H1 (cell line): Measurements from ENCODE around the gene CCNL2. TPM values are rescaled to one million over a fixed set of nuclear protein-coding genes. Genes with fewer than 3 reads are reported as not detected.

Experiments used
- CTCF ChIA-PET: fragments of 300-600 bp; sonication (Branson Sonifier 250); formaldehyde crosslinking; loops from one replicate; lab custom pipeline; 2021; ENCODE audit not compliant: partially characterized antibody; lab: Charles Lee
- POLR2A ChIA-PET: fragments of 300-600 bp; sonication (Branson Sonifier 250); formaldehyde crosslinking; loops from one replicate; lab custom pipeline; 2021; ENCODE audit warnings: inconsistent platforms; ENCODE audit not compliant: partially characterized antibody; lab: Charles Lee
- DNase-seq, 2 experiments: peaks; one replicate each; pipeline versions ENCODE4 v3.0.0 to v3.0.0-alpha.2; 2010 to 2022; ENCODE audit warnings: low spot score in 2 of 2, low read depth in 1 of 2, mixed read lengths in 1 of 2
- FAIRE-seq: peaks from 2 replicates; lab custom pipeline; 2011; peaks lifted over from hg19 to GRCh38; lab: Jason Lieb, UNC
- H2AFZ ChIP-seq: 2 replicates; pipeline ENCODE4 v1.8.1; 2012; ENCODE audit warnings: low read length, inconsistent platforms
- H2AK5ac ChIP-seq: 2 replicates; pipeline ENCODE4 v1.6.1; 2013; ENCODE audit warnings: low read depth, low read length
- H2BK120ac ChIP-seq: replicated peaks from 2 replicates; pipeline ENCODE3; 2013; ENCODE audit warnings: low read depth, low read length, inconsistent platforms
- H2BK12ac ChIP-seq: 2 replicates; pipeline ENCODE4 v1.6.1; 2013; ENCODE audit warnings: low read depth, low read length
- H2BK15ac ChIP-seq: 2 replicates; pipeline ENCODE4 v1.6.1; 2013; ENCODE audit warnings: low read length
- H2BK20ac ChIP-seq: 2 replicates; pipeline ENCODE4 v1.6.1; 2013; ENCODE audit warnings: low read length
- H2BK5ac ChIP-seq: 2 replicates; pipeline ENCODE4 v1.6.1; 2013; ENCODE audit warnings: low read depth, low read length
- H3K14ac ChIP-seq: 2 replicates; pipeline ENCODE4 v1.6.1; 2013; ENCODE audit warnings: inconsistent platforms; ENCODE audit not compliant: insufficient read length
- H3K18ac ChIP-seq: 2 replicates; pipeline ENCODE4 v1.6.1; 2013; ENCODE audit warnings: low read length; ENCODE audit errors: extremely low read depth
- H3K23ac ChIP-seq: 2 replicates; pipeline ENCODE4 v1.6.1; 2013; ENCODE audit warnings: inconsistent platforms; ENCODE audit not compliant: insufficient read length
- H3K23me2 ChIP-seq: 2 replicates; pipeline ENCODE4 v1.6.1; 2013; ENCODE audit warnings: low read depth, low read length
- H3K27ac ChIP-seq: 2 replicates; pipeline ENCODE4 v1.6.1; 2011; ENCODE audit warnings: low read depth, low read length, inconsistent platforms
- H3K27me3 ChIP-seq, 4 experiments: replicated peaks in 1 of 4; 1 replicate in 1 of 4; 2 replicates in 3 of 4; pipeline versions ENCODE4 v1.6.1 to v1.8.1; 2011 to 2013; ENCODE audit warnings: low read length in 3 of 4, mild to moderate bottlenecking in 3 of 4, inconsistent platforms in 2 of 4, mixed read lengths in 2 of 4, moderate library complexity in 1 of 4; ENCODE audit not compliant: control insufficient read depth in 3 of 4, insufficient read depth in 3 of 4; ENCODE audit errors: extremely low read depth in 1 of 4
- H3K36me3 ChIP-seq, 4 experiments: 2 replicates each; pipeline versions ENCODE4 v1.6.1 to v1.8.1; 2011 to 2013; ENCODE audit warnings: mild to moderate bottlenecking in 4 of 4, low read length in 3 of 4, moderate library complexity in 2 of 4, control low read depth in 1 of 4, inconsistent platforms in 1 of 4; ENCODE audit not compliant: insufficient read depth in 4 of 4, control insufficient read depth in 2 of 4
- H3K4ac ChIP-seq: replicated peaks from 2 replicates; pipeline ENCODE3; 2013; ENCODE audit warnings: low read length, low read depth, mixed read lengths, inconsistent platforms; ENCODE audit not compliant: insufficient read length
- H3K4me1 ChIP-seq, 4 experiments: replicated peaks in 1 of 4; 1 replicate in 1 of 4; 2 replicates in 3 of 4; pipeline versions ENCODE4 v1.6.1 to v1.8.1; 2011 to 2013; ENCODE audit warnings: low read length in 3 of 4, inconsistent platforms in 2 of 4, mixed read lengths in 1 of 4; ENCODE audit not compliant: insufficient read depth in 4 of 4, control insufficient read depth in 3 of 4
- H3K4me2 ChIP-seq, 2 experiments: 2 replicates each; pipeline versions ENCODE4 v1.6.1 to v1.8.1; 2011 to 2013; ENCODE audit warnings: low read depth in 2 of 2, low read length in 2 of 2, control low read depth in 1 of 2, inconsistent platforms in 1 of 2, mild to moderate bottlenecking in 1 of 2; ENCODE audit not compliant: insufficient read depth in 1 of 2
- H3K4me3 ChIP-seq, 4 experiments: fragments of 200-600, 300-600 bp in 1 of 4; sonication (generic), shearing (Covaris generic), sonication (Bioruptor Twin) in 1 of 4; 2 replicates each; pipeline versions ENCODE4 v1.5.1 to v1.8.1; 2011 to 2016; ENCODE audit warnings: low read length in 4 of 4, low read depth in 3 of 4, control low read depth in 2 of 4, inconsistent platforms in 2 of 4, mild to moderate bottlenecking in 2 of 4, mixed read lengths in 1 of 4, moderate library complexity in 1 of 4; ENCODE audit not compliant: insufficient read depth in 2 of 4; ENCODE audit errors: extremely low read depth in 1 of 4
- H3K56ac ChIP-seq: replicated peaks from 2 replicates; pipeline ENCODE3; 2013; ENCODE audit warnings: low read depth, mild to moderate bottlenecking, mixed read lengths, low read length, inconsistent platforms; ENCODE audit not compliant: insufficient read length
- H3K79me1 ChIP-seq: 2 replicates; pipeline ENCODE4 v1.6.1; 2013; ENCODE audit warnings: low read depth, low read length, control low read depth
- H3K79me2 ChIP-seq, 2 experiments: 2 replicates each; pipeline versions ENCODE4 v1.6.1 to v1.8.1; 2012 to 2013; ENCODE audit warnings: low read length in 2 of 2, mild to moderate bottlenecking in 2 of 2, inconsistent platforms in 1 of 2; ENCODE audit not compliant: insufficient read depth in 2 of 2, control insufficient read depth in 1 of 2
- H3K9ac ChIP-seq, 4 experiments: replicated peaks in 1 of 4; 1 replicate in 1 of 4; 2 replicates in 3 of 4; pipeline versions ENCODE4 v1.6.1 to v1.8.1; 2011 to 2013; ENCODE audit warnings: low read depth in 3 of 4, low read length in 3 of 4, control low read depth in 2 of 4, mild to moderate bottlenecking in 2 of 4, moderate library complexity in 2 of 4, inconsistent platforms in 1 of 4; ENCODE audit errors: extremely low read depth in 1 of 4
- H3K9me3 ChIP-seq, 2 experiments: 2 replicates each; pipeline versions ENCODE4 v1.6.1 to v1.8.1; 2012 to 2013; ENCODE audit warnings: mild to moderate bottlenecking in 2 of 2, moderate library complexity in 2 of 2, control low read depth in 1 of 2, inconsistent platforms in 1 of 2, low read depth in 1 of 2, low read length in 1 of 2, mixed read lengths in 1 of 2; ENCODE audit not compliant: insufficient read depth in 2 of 2
- H4K20me1 ChIP-seq, 2 experiments: replicated peaks in 1 of 2; 2 replicates each; pipeline versions ENCODE3 to v1.8.1; 2011 to 2013; ENCODE audit warnings: inconsistent platforms in 2 of 2, low read length in 2 of 2, mild to moderate bottlenecking in 1 of 2; ENCODE audit not compliant: insufficient read depth in 2 of 2, control insufficient read depth in 1 of 2
- H4K5ac ChIP-seq: 2 replicates; pipeline ENCODE4 v1.6.1; 2013; ENCODE audit warnings: low read length, low read depth, mixed read lengths, inconsistent platforms; ENCODE audit not compliant: insufficient read length
- H4K8ac ChIP-seq: 2 replicates; pipeline ENCODE4 v1.8.0; 2013; ENCODE audit warnings: mild to moderate bottlenecking, moderate library complexity, low read length, inconsistent platforms; ENCODE audit not compliant: insufficient read depth; ENCODE audit errors: extremely low read depth
- H4K91ac ChIP-seq: replicated peaks from 2 replicates; pipeline ENCODE3; 2013; ENCODE audit warnings: low read length, mixed read lengths, inconsistent platforms; ENCODE audit not compliant: insufficient read length
- GABPA ChIP-seq: IDR thresholded peaks from 2 replicates; pipeline ENCODE4 v1.6.1; 2011; ENCODE audit warnings: mild to moderate bottlenecking, low read length, moderate library complexity, borderline replicate concordance; ENCODE audit not compliant: insufficient read depth
- KDM4A ChIP-seq: IDR thresholded peaks from one replicate; pipeline ENCODE4 v1.7.1; 2012; ENCODE audit warnings: low read depth, mild to moderate bottlenecking, moderate library complexity, low read length, inconsistent platforms; ENCODE audit not compliant: severe bottlenecking
- SAP30 ChIP-seq: fragments of 300-600 bp; sonication (generic); IDR thresholded peaks from 2 replicates; pipeline ENCODE4 v1.7.1; 2012; ENCODE audit warnings: low read length, moderate library complexity, mild to moderate bottlenecking, inconsistent platforms; ENCODE audit not compliant: insufficient read depth, insufficient replicate concordance
- SIN3A ChIP-seq, 2 experiments: IDR thresholded peaks in 1 of 2; conservative IDR thresholded peaks in 1 of 2; 2 replicates each; pipeline ENCODE4 v1.6.1; 2011 to 2012; ENCODE audit warnings: low read length in 2 of 2, improper control_type of control experiment in 1 of 2, low read depth in 1 of 2, mild to moderate bottlenecking in 1 of 2
- SRF ChIP-seq: IDR thresholded peaks from 2 replicates; pipeline ENCODE4 v1.6.1; 2011; ENCODE audit warnings: mild to moderate bottlenecking, low read depth, low read length, moderate library complexity
- WGBS, 2 experiments: shearing (Covaris generic) in 1 of 2; methylation state at CpG; one replicate each; pipeline versions ENCODE4 v1.1.6 to v1.1.7; 2013 to 2015; ENCODE audit warnings: low lambda C conversion rate in 2 of 2, mixed read lengths in 2 of 2, inconsistent platforms in 1 of 2, low coverage in 1 of 2, missing lambda C conversion rate in 1 of 2; ENCODE audit not compliant: insufficient replicate concordance in 2 of 2, insufficient coverage in 1 of 2, insufficient read length in 1 of 2; ENCODE audit errors: extremely low coverage in 1 of 2, missing lambda C conversion rate in 1 of 2; 5-methylcytosine and 5-hydroxymethylcytosine counted together
- polyA plus RNA-seq, 7 experiments: library from polyadenylated mRNA; depleted of rRNA in 3 of 7; stranded (reverse) in 5 of 7; unstranded in 2 of 7; fragments of >200 nt in 5 of 7; fragments of 200-250 nt in 2 of 7; gene quantifications; 1 replicate in 5 of 7; 2 replicates in 1 of 7; 4 replicates in 1 of 7; pipeline versions ENCODE4 v1.2.1 to v1.2.3, GENCODE V29; 2011 to 2013; ENCODE audit warnings: missing spikeins in 2 of 7, mixed read lengths in 2 of 7
- total RNA-seq: library from RNA; stranded (reverse); fragmentation: NEBNext Ultra II Directional; extraction: Animal tissue kit (Norgen Biotek cat#: 25700); gene quantifications from 2 replicates; pipeline ENCODE4 v1.2.1, GENCODE V29; 2021

CCNL2 gene
- total and polyA plus RNA-seq, 2 of the 8 experiments (the other 6 are each of a cell fraction or from before 2014, with no cell fraction given): 79.8 to 120 TPM

GRCh38 chr1:1434131-1434823, 35.1 kb upstream of the CCNL2 start:
- Histone ChIP-seq H2BK20ac (peak overlapping the region; percentile 90; the same call in 1 of the 2 replicates), H3K79me2 (peaks cover 0 to 8% of the 10 kb centered on the region in 2 experiments; a peak in 1 of 4 replicates), H4K8ac (peak overlapping the region; percentile 57), H3K4me1 (peaks cover 0 to 59% (median 42%) of the 10 kb centered on the region in 4 experiments; a peak in 6 of 7 replicates), H3K4me3 (peak overlapping the region in 3 of 4 experiments; percentile 17 to 72 (median 21); a peak in 6 of 8 replicates), H3K23me2 (peaks cover 18% of the 10 kb centered on the region; the same call in 1 of the 2 replicates), H4K91ac (peak overlapping the region; percentile 99), H3K27me3 (peaks cover 0 to 3% (median 0%) of the 10 kb centered on the region in 4 experiments; a peak in 2 of 7 replicates), H4K5ac (no peak overlapping the region), H2BK5ac (peak overlapping the region; percentile 95; the same call in 1 of the 2 replicates), H2AFZ (no peak overlapping the region), H3K4ac (peak overlapping the region; percentile 100), H2BK120ac (no peak overlapping the region), H3K56ac (no peak overlapping the region), H2BK15ac (peak overlapping the region; percentile 92; the same call in 1 of the 2 replicates), H3K79me1 (no peaks in the 10 kb centered on the region), H3K18ac (peak overlapping the region; percentile 86), H3K9me3 (no peaks in the 10 kb centered on the region), H3K27ac (peak overlapping the region; percentile 59; the same call in 1 of the 2 replicates), H3K36me3 (peaks cover 0 to 5% (median 0%) of the 10 kb centered on the region in 4 experiments; a peak in 1 of 8 replicates), H3K4me2 (peak overlapping the region; percentile 54 to 94), H2AK5ac (no peak overlapping the region), H3K14ac (no peak overlapping the region), H3K9ac (peak overlapping the region in 1 of 4 experiments; percentile 12; a peak in 2 of 7 replicates), H2BK12ac (peak overlapping the region; percentile 96; the same call in 1 of the 2 replicates), H4K20me1 (peaks cover 4 to 7% of the 10 kb centered on the region in 2 experiments), H3K23ac (no peak overlapping the region)
- peak in 1 of 2 experiments; percentile 83 for DNase-seq
- TF ChIP-seq SAP30 (no peak), SIN3A (conservative IDR thresholded peaks at IDR 0.05 in 1 of 2, IDR thresholded peaks at IDR 0.05 in 1 of 2; ENCODE audit: low read depth in 1 of 2, low read length in 2 of 2) (no peak), GABPA (0 out of 2 replicates have a peak, but pooled peaks have one; percentile 7), SRF (peak; percentile 90), KDM4A (no peak)
- FAIRE-seq: no peak
- ChIA-PET CTCF (interaction anchor here (0.8 to 2.1 kb wide), 10 partner anchors 13 to 116 kb away, joined by 3 to 9 read pairs (median 4); partner anchors contain the start of gene ANKRD65), POLR2A (interaction anchor here (1.1 to 22.9 kb wide), 12 partner anchors 12 to 105 kb away, joined by 3 to 515 read pairs (median 4); partner anchors contain the start of genes ANKRD65, CCNL2 and MRPL20)
- WGBS, 2 experiments: 23% methylated on average over 23 of the region's 32 CpGs; no CpG with 5 or more reads in 1 of the 2 experiments
